Testis (tissue), 3 donors: ENCODE measurements around the gene ZHX3. TPM values are rescaled to one million over a fixed set of nuclear protein-coding genes. Genes with fewer than 3 reads are reported as not detected.

Experiments
- DNase-seq: peaks from one replicate; pipeline ENCODE4 v3.0.0-alpha.2; 2019
- H3K27ac ChIP-seq, 2 donors: fragments of 200-600 bp; sonication (generic); one replicate each; pipeline ENCODE4 v1.5.1; 2019
- H3K27me3 ChIP-seq: fragments of 200-600 bp; sonication (generic); one replicate; pipeline ENCODE4 v1.5.1; 2019
- H3K36me3 ChIP-seq: fragments of 200-600 bp; sonication (generic); one replicate; pipeline ENCODE4 v1.5.1; 2017; ENCODE audit warnings: low read depth; ENCODE audit errors: missing control alignments
- H3K4me1 ChIP-seq: fragments of 200-600 bp; sonication (generic); one replicate; pipeline ENCODE4 v1.5.1; 2019
- H3K4me3 ChIP-seq, 2 donors: fragments of 200-600 bp; sonication (generic); one replicate each; pipeline ENCODE4 v1.5.1; 2017 to 2019
- H3K9me3 ChIP-seq: fragments of 200-600 bp; sonication (generic); one replicate; pipeline ENCODE4 v1.5.1; 2017
- CTCF ChIP-seq, 3 experiments: fragments of 450-650 bp in 2 of 3; fragments of 200-600 bp in 1 of 3; sonication (generic) in 1 of 3; IDR thresholded peaks; one replicate each; pipeline ENCODE4 v1.5.1; 2016 to 2019; ENCODE audit warnings: antibody characterized with exemption in 3 of 3, mild to moderate bottlenecking in 2 of 3, moderate library complexity in 1 of 3
- POLR2A ChIP-seq: fragments of 450-650 bp; IDR thresholded peaks from one replicate; pipeline ENCODE4 v1.6.1; 2017; ENCODE audit warnings: antibody characterized with exemption, mild to moderate bottlenecking, moderate library complexity
- WGBS, 2 donors: methylation state at CpG; one replicate each; pipeline ENCODE4 v1.1.5; 2018; 5-methylcytosine and 5-hydroxymethylcytosine counted together
- intact Hi-C: fragments of 100-400 bp; cut with DNase I; formaldehyde crosslinking; loops from one replicate; pipeline ENCODE4 v1.15.1; 2023; ENCODE audit warnings: low total_unique reads
- polyA plus RNA-seq: library from polyadenylated mRNA; stranded (reverse); fragments of 350-450 nt; fragmentation: Illumina TruSeq; extraction: RNeasy Lipid Tissue Mini Kit (QIAGEN cat#74804); gene quantifications from one replicate; pipeline ENCODE4 v1.2.3, GENCODE V29; 2014; ENCODE audit warnings: low read depth, low replicate concordance; ENCODE audit not compliant: insufficient read depth
- total RNA-seq, 2 donors: library from RNA; depleted of rRNA; stranded (reverse); fragments of >200 nt; gene quantifications; one replicate each; pipeline ENCODE4 v1.2.3, GENCODE V29; 2016

The ZHX3 gene
- total and polyA plus RNA-seq, 3 donors from 2014 or later: 35.1 to 103 (median 55.7) TPM

- TF ChIP-seq POLR2A (no peak), CTCF (IDR thresholded peaks at IDR 0.05) (no peak)
- Histone ChIP-seq H3K4me3 (no peak overlapping the region), H3K27ac (peak overlapping the region; percentile 48 to 68), H3K27me3 (no peaks in the 10 kb centered on the region), H3K9me3 (no peaks in the 10 kb centered on the region), H3K4me1 (peaks cover 17% of the 10 kb centered on the region), H3K36me3 (no peaks in the 10 kb centered on the region)
- intact Hi-C loops: no loop called here
- WGBS, 2 donors: 45 to 55% methylated on average over 9 of the region's 9 CpGs
- peak; percentile 30 for DNase-seq
Observed at GRCh38 chr20:41276317-41276751, 41.2 kb downstream of the ZHX3 start.

- no peaks in the 10 kb centered on the region for H3K36me3 ChIP-seq
- no peaks in the 10 kb centered on the region for H3K27me3 ChIP-seq
- no peaks in the 10 kb centered on the region for H3K9me3 ChIP-seq
- H3K4me1 ChIP-seq: peaks cover 20% of the 10 kb centered on the region
- H3K4me3 ChIP-seq: no peak overlapping the region
- no peak overlapping the region for H3K27ac ChIP-seq
- DNase-seq: no peak
- 85% methylated on average over 4 of the region's 4 CpGs for WGBS, 2 donors
- TF ChIP-seq POLR2A: no peak
- no peak for TF ChIP-seq CTCF (IDR thresholded peaks at IDR 0.05)
- intact Hi-C loops: no loop called here
Observed at GRCh38 chr20:41275301-41275731, 42.2 kb downstream of the ZHX3 start.

- Histone ChIP-seq H3K4me3 (no peak overlapping the region), H3K36me3 (no peaks in the 10 kb centered on the region), H3K27me3 (no peaks in the 10 kb centered on the region), H3K27ac (no peak overlapping the region), H3K9me3 (no peaks in the 10 kb centered on the region), H3K4me1 (peaks cover 20% of the 10 kb centered on the region)
- WGBS, 2 donors: 44 to 56% methylated on average over 5 of the region's 5 CpGs
- TF ChIP-seq POLR2A: no peak
- TF ChIP-seq CTCF (IDR thresholded peaks at IDR 0.05): no peak
- intact Hi-C loops: no loop called here
- no peak for DNase-seq
Observed at GRCh38 chr20:41274152-41274551, 43.4 kb downstream of the ZHX3 start.

- H3K27me3 ChIP-seq: no peaks in the 10 kb centered on the region
- TF ChIP-seq POLR2A (no peak), CTCF (IDR thresholded peaks at IDR 0.05) (no peak)
- H3K36me3 ChIP-seq: no peaks in the 10 kb centered on the region
- DNase-seq: no peak
- no peak overlapping the region for H3K27ac ChIP-seq
- intact Hi-C loops: no loop called here
- H3K4me1 ChIP-seq: peaks cover 20% of the 10 kb centered on the region
- no peak overlapping the region for H3K4me3 ChIP-seq
- no peaks in the 10 kb centered on the region for H3K9me3 ChIP-seq
Observed at GRCh38 chr20:41273445-41273844, 44.1 kb downstream of the ZHX3 start.

GRCh38 chr20:41272339-41272738, 45.2 kb downstream of the ZHX3 start:
- no peak for DNase-seq
- Histone ChIP-seq H3K9me3 (no peaks in the 10 kb centered on the region), H3K36me3 (no peaks in the 10 kb centered on the region), H3K27ac (no peak overlapping the region), H3K4me1 (peaks cover 20% of the 10 kb centered on the region), H3K27me3 (no peaks in the 10 kb centered on the region), H3K4me3 (no peak overlapping the region)
- TF ChIP-seq POLR2A: no peak
- no peak for TF ChIP-seq CTCF (IDR thresholded peaks at IDR 0.05)
- WGBS, 2 donors: 43 to 96% methylated on average over 1 of the region's 1 CpG
- intact Hi-C loops: no loop called here
